OCI-LY7 (cell line): ENCODE measurements around the gene MYOC.

ENCODE experiments used
- EZH2phosphoT487 ChIP-seq: fragments of 200-600 bp; sonication (generic); IDR thresholded peaks from 2 replicates; pipeline ENCODE4 v1.6.1; 2018; ENCODE audit warnings: low read depth, borderline replicate concordance, mild to moderate bottlenecking, mixed run types, antibody characterized with exemption, low read length, moderate library complexity, mixed read lengths
- TF ChIP-seq, protein P1 (sequence below): fragments of 200-600 bp; sonication (generic); conservative IDR thresholded peaks from 2 replicates; pipeline ENCODE4 v1.5.1; 2014; ENCODE audit warnings: mild to moderate bottlenecking, antibody characterized with exemption, low read length, moderate library complexity, mixed read lengths

DNA sequence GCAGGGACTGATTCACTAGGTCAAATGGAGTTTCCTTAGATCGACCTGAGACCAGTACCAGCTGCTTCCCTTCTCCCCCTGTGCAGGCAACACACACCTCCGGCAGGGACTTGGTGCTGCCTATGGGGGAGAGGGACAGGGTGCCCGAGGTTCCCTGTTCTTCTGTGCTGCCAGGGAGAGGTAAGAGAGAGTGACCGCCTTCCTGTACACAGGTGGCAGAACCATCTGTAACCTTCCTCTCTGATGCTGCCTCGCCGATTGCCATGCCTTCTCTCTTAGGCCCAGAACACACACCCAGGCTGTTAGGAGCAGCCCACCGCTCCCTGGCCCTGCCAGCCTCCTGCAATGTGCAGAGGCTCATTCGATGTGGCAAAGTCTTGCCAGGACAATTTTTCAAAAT is 9.3 kb downstream of the MYOC start:
- TF ChIP-seq, protein P1, sequence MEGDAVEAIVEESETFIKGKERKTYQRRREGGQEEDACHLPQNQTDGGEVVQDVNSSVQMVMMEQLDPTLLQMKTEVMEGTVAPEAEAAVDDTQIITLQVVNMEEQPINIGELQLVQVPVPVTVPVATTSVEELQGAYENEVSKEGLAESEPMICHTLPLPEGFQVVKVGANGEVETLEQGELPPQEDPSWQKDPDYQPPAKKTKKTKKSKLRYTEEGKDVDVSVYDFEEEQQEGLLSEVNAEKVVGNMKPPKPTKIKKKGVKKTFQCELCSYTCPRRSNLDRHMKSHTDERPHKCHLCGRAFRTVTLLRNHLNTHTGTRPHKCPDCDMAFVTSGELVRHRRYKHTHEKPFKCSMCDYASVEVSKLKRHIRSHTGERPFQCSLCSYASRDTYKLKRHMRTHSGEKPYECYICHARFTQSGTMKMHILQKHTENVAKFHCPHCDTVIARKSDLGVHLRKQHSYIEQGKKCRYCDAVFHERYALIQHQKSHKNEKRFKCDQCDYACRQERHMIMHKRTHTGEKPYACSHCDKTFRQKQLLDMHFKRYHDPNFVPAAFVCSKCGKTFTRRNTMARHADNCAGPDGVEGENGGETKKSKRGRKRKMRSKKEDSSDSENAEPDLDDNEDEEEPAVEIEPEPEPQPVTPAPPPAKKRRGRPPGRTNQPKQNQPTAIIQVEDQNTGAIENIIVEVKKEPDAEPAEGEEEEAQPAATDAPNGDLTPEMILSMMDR = no peak
- no peak for TF ChIP-seq EZH2phosphoT487
